GM18505 (cell line): Measurements from ENCODE around the gene LPAR3.

Source experiments
- ATAC-seq: cut with Tn5 transposase; IDR thresholded peaks from one replicate; pipeline ENCODE4 v1.9.1; 2021; ENCODE audit not compliant: unreplicated experiment
- POLR2A ChIP-seq: IDR thresholded peaks from 4 replicates; pipeline ENCODE4 v1.6.1; 2011; ENCODE audit warnings: borderline replicate concordance; ENCODE audit not compliant: insufficient read depth, insufficient read length; ENCODE audit errors: extremely low read depth

The LPAR3 gene

GRCh38 chr1:84887261-84887934, 5.6 kb downstream of the LPAR3 start:
- TF ChIP-seq POLR2A, result no peak

DNA sequence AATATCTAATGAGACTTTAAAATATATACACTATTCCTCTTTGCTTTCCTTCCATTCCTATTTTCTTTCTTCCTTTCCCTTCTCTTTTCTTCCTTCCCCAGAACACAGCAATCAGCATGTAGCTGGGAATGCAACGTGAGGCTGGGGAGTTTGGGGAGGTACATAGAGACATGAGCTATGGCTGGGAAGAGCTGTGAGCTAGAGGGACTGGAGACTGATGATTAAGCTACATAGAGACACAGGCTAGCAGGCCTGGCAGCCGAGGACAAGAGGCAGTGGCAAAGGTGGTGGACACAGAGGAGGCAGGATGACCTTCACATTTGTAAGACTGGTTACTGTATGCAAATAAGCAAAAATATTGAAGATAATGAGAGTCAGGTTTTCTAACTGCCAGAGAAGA, 7.5 kb downstream of the LPAR3 start:
- no peak for TF ChIP-seq POLR2A
- ATAC-seq, result no peak

More at GRCh38 chr1:84887261-84887934, 5.6 kb downstream of the LPAR3 start:
- ATAC-seq, result no peak

- TF ChIP-seq POLR2A, result no peak
- no peak for ATAC-seq
Measured at GRCh38 chr1:84884671-84885389, 8.2 kb downstream of the LPAR3 start.

DNA sequence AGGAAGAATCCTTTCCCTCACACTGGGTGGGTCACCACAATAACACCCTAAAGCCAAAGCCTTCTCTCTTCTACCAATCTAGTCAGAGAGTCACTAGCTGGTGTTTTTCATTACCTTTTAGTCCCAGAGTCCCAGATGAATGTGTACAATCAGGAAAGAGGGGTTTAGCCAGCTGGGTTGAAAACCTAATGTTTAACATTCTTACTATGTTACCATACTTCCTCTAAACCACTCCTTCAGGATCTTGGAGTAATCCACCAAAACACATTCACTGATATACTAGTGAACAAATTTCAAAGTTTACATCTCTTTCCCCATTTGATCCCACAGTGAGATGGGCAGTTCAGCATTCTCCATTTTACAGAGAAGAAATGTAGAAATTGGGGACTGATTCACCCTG, 9.7 kb downstream of the LPAR3 start:
- ATAC-seq, result no peak
- no peak for TF ChIP-seq POLR2A

DNA sequence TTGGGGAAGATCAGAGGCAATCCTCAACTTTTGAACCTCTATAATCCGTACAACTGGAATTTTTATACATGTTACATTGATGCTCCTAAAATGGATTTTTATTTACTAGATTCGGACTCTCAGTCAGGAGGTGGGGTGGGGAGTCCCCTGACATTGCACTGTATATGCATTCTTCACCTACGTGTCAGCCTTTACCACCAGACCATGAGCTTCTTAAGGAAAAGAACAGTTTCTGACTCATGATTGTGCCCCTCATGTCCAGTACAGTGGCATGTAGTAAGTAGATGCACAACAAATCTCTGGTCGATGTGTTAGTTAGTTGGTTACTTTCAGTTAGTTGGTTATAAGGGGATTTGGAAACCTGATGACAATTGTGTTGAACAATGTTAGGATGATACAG, 15.4 kb downstream of the LPAR3 start:
- no peak for ATAC-seq
- TF ChIP-seq POLR2A, result no peak

GRCh38 chr1:84876353-84876752, 16.7 kb downstream of the LPAR3 start:
- ATAC-seq, result no peak
- TF ChIP-seq POLR2A, result no peak

- ATAC-seq, result no peak
- no peak for TF ChIP-seq POLR2A
Measured at GRCh38 chr1:84873366-84873765, 19.6 kb downstream of the LPAR3 start.

DNA sequence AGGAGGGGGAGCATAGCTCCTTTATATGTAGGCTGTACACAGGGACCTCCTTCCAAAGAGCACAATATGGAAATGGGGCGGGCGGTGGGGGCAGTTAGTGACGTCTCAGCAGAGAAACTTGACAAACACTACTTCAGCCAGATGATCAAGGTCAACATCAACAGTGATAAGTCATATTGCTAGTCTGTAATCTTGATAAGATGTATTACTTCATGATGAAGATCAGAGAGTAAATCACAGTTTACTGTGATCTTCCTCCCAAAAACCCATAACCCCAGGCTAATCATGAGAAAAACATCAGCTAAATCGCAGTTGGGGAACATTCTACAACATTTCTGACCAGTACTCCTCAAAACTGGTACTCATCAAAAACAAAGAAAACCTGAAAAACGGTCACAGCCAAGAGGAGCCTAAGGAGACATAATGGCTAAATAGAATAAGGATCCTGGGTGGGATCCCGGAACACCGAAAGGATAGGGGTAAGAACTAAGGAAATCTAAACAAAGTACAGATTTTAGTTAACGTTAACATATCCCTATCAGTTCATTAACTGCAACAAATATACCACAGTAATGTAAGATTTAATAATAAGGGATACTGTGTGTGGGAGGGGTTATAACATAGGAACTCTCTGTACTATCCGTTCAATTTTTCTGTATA, 20.2 kb downstream of the LPAR3 start:
- no peak for ATAC-seq
- TF ChIP-seq POLR2A, result no peak

- TF ChIP-seq POLR2A, result no peak
Measured at GRCh38 chr1:84871181-84871580, 21.8 kb downstream of the LPAR3 start.

DNA sequence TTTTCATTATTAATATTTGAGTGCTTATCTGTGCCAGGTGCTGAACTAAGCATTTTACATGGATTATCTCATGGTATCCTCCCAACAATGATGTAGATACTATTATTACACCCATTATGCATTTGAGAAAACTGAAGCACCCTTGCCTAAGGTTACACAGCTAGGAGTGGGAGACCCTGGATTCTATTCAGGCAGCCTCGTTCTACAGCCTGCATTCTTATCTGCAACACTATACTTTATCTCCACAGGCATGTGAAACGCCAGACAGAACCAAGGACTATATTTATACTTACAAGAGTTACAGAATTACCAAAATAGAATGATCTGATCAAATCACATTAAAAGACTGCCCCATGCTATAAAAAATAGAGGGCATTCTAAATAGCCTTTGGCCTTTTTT, 22.4 kb downstream of the LPAR3 start:
- no peak for TF ChIP-seq POLR2A
- ATAC-seq, result no peak

More at GRCh38 chr1:84871181-84871580, 21.8 kb downstream of the LPAR3 start:
- no peak for ATAC-seq

DNA sequence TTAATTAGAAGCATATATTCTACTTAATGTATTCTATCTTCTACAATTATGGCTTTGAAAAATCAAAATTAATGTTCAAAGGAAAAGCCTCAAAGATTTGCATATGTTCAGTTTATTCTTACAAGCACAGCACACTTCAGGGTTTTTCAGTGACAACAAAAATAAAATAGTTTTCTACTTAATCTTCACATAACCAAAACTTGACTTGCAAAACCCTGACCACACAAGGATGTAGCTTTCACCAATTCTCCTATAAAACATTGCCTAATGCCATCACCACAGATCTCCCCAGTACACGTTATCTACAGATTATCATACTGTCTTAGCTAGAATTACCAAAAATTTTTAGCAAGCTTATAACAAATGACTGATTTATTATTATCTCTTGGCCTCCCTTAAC, 23.3 kb downstream of the LPAR3 start:
- ATAC-seq, result no peak
- no peak for TF ChIP-seq POLR2A

DNA sequence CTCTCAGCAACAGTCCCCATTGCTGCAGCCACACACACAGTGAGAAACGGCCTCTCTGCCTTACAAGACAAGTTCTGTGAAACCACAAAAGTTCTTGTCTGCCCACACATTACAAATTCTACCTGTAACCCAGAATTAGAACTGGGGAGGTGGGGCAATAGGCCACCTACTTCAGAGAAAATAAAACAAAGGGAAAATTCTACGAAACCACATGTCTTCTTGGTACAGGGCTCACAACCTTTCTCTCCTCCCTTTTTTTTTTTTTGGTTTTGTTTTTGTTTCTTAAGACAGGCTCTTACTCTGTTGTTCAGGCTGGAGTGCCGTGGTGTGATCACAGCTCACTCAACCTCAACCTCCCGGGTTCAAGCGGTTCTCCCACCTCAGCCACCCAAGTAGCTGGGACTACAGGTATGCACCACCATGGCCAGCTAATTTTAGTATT, 30.2 kb downstream of the LPAR3 start:
- TF ChIP-seq POLR2A, result no peak
- peak; percentile 95 for ATAC-seq

DNA sequence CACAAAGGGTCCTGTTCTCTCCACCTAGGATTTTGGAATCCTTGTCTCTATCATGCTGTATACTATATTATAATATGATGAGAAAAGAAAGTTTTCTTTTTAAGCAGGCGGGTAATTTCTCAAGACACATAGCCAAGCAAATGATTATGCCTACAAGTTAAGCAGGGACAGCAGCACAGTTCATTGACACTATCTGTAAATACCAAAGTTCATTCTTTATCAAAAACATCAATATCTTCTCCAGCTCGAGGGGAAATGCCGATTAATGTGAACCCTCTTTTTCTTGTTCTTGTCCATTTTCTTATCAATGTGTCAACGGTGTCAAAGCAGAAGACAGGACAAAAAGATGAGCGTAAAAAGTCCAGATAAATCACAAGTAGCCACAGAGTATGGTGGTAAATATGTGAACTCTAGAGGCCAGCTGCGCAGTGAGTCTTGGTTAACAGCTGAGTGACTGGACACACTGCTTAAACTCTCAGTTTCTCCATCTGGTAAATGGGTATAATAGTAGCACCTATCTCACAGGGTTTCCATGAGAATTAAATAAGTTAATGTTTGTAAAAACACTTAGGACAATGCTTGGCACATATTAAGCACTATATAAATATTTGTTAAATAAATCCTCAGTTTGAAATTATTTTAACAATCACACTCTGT, 30.9 kb downstream of the LPAR3 start:
- no peak for TF ChIP-seq POLR2A
- no peak for ATAC-seq
